Adrenal gland (tissue), 5 donors: ENCODE data around the gene DDX5.

Experiments
- POLR2A ChIP-seq, 2 donors: fragments of 450-650 bp; IDR thresholded peaks; one replicate each; pipeline ENCODE4 v1.6.1; 2017; ENCODE audit warnings: antibody characterized with exemption in 2 of 2, mild to moderate bottlenecking in 2 of 2, moderate library complexity in 1 of 2
- TF ChIP-seq, protein P1 (sequence below), 6 experiments: fragments of 450-650 bp in 4 of 6; fragments of 200-600 bp in 2 of 6; sonication (generic) in 1 of 6; IDR thresholded peaks; 1 replicate in 5 of 6; 2 replicates in 1 of 6; pipeline versions ENCODE4 v1.5.1 to v1.8.0; 2016 to 2021; ENCODE audit warnings: antibody characterized with exemption in 6 of 6, mild to moderate bottlenecking in 2 of 6, moderate library complexity in 1 of 6
- donor health status: DM: no; HTN: no; CAD: no.

DNA sequence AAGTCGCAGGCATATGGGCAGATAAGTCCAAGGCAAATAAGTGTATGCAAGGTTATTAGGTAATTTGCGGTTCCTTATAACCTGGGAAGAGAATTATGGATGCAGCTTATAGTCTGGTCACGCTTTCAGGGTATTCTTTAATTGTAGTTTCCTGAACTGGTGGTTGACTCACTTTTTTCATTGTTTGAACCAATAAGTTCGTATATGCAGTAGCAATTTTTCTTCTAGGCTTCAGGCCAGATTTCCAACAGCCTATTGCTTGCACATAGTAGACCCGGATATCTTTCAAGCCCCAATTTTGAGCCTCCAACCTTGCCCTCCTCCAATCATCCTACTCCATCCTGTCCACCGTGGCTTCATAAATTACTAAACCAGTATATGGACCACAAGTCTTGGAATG, 13.5 kb upstream of the DDX5 start:
- TF ChIP-seq, protein P1, sequence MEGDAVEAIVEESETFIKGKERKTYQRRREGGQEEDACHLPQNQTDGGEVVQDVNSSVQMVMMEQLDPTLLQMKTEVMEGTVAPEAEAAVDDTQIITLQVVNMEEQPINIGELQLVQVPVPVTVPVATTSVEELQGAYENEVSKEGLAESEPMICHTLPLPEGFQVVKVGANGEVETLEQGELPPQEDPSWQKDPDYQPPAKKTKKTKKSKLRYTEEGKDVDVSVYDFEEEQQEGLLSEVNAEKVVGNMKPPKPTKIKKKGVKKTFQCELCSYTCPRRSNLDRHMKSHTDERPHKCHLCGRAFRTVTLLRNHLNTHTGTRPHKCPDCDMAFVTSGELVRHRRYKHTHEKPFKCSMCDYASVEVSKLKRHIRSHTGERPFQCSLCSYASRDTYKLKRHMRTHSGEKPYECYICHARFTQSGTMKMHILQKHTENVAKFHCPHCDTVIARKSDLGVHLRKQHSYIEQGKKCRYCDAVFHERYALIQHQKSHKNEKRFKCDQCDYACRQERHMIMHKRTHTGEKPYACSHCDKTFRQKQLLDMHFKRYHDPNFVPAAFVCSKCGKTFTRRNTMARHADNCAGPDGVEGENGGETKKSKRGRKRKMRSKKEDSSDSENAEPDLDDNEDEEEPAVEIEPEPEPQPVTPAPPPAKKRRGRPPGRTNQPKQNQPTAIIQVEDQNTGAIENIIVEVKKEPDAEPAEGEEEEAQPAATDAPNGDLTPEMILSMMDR (IDR thresholded peaks at IDR 0.05) = no peak
- no peak for TF ChIP-seq POLR2A (IDR thresholded peaks at IDR 0.05)
